Measurements from ENCODE around the gene MRO.

- TF ChIP-seq POLR2AphosphoS5 (IDR thresholded peaks at IDR 0.05; ENCODE audit: low read depth, low read length), result no peak
- TF ChIP-seq POLR2A (IDR thresholded peaks at IDR 0.05; ENCODE audit: low read depth, low read length), result no peak
- no peak for TF ChIP-seq TAF1 (IDR thresholded peaks at IDR 0.05; ENCODE audit: low read depth, low read length)
Measured at GRCh38 chr18:50844554-50844953, 24.7 kb upstream of the MRO start.
